ENCODE data around the gene EPHA2.

Gene EPHA2

DNA sequence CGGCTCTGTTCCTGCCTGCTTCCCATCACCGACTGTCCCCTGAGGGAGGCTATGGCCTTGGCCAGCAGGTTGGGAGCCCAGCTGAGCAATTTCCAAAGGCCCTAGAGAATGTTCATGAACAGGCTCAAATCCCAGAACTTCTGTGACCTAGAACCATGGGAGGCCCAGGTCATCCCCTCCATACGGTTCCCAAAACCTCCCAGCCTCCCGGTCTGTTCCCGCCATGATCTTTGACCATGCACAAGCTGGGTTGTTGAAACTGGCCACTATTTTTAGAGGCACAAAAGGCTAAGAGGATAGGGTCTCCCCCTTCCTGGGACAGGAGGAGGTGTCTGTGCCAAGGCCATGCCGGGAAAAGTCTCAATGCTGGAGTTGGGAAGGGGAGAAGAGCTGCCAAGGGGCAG, 27.5 kb downstream of the EPHA2 start:
- peaks cover 6% of the 10 kb centered on the region for H3K4me1 Mint-ChIP-seq
- no peak overlapping the region for H3K27ac Mint-ChIP-seq
- H3K4me3 Mint-ChIP-seq, result no peak overlapping the region
- peaks cover 11% of the 10 kb centered on the region for H3K27me3 Mint-ChIP-seq
- ATAC-seq, result no peak
- no peak for DNase-seq
- H3K9me3 Mint-ChIP-seq, result no peaks in the 10 kb centered on the region

GRCh38 chr1:16127676-16128337, 28.1 kb downstream of the EPHA2 start:
- no peak overlapping the region for H3K27ac Mint-ChIP-seq
- H3K4me1 Mint-ChIP-seq, result peaks cover 11% of the 10 kb centered on the region
- DNase-seq, result no peak
- H3K9me3 Mint-ChIP-seq, result no peaks in the 10 kb centered on the region
- no peak for ATAC-seq
- H3K4me3 Mint-ChIP-seq, result no peak overlapping the region
- peaks cover 11% of the 10 kb centered on the region for H3K27me3 Mint-ChIP-seq

- Mint-ChIP-seq H3K4me3 (no peak overlapping the region), H3K9me3 (no peaks in the 10 kb centered on the region), H3K4me1 (peaks cover 16% of the 10 kb centered on the region), H3K27me3 (peaks cover 11% of the 10 kb centered on the region), H3K27ac (no peak overlapping the region)
- no peak for ATAC-seq
- DNase-seq, result no peak
Measured at GRCh38 chr1:16126743-16127515, 28.9 kb downstream of the EPHA2 start.

DNA sequence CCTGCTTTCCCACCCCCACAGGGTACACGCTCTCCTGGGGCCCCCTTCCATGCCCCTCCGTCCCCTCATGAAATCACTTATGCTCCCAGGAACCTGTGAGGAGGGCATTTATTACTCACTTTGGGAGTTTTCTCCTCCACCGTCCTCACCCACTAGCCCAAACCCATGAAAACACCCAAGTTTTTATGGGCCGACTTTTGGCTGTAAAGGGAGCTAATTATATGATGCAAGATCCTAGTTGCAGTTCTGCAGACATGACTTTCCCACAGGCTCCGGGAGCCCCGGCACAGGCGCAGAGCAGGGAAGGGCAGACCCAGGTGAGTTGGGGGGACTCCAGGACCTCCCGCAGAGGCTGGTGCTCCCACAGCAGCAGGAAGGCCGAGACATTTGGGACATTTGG, 29.7 kb downstream of the EPHA2 start:
- no peaks in the 10 kb centered on the region for H3K9me3 Mint-ChIP-seq
- H3K27ac Mint-ChIP-seq, result peak overlapping the region in 1 of 2 donors; percentile 42
- ATAC-seq (no peak), DNase-seq (no peak)
- H3K27me3 Mint-ChIP-seq, result peaks cover 11% of the 10 kb centered on the region
- peaks cover 16% of the 10 kb centered on the region for H3K4me1 Mint-ChIP-seq
- no peak overlapping the region for H3K4me3 Mint-ChIP-seq

DNA sequence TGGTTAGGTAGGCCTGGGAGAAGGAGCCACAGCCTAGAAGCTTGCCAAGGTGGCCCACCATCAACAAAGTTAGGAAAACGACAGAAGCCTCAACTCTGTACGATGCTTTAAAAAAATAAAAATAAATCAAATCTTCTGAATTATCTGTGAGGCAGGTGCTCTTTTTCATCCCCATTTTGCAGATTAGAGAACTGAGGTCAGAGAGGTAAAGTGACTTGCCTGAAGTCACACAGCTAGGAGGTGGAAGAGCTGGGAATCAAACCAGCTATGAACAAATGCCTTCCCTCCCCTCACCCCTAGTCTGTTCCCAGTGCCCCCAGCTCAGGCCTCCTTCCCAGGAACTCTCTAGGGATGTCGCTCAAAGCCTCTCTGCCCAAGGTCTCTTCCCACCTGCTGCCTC, 30.4 kb downstream of the EPHA2 start:
- peak overlapping the region in 1 of 2 donors; percentile 74 for H3K27ac Mint-ChIP-seq
- no peak for ATAC-seq
- H3K27me3 Mint-ChIP-seq, result peaks cover 11% of the 10 kb centered on the region
- DNase-seq, result no peak
- no peak overlapping the region for H3K4me3 Mint-ChIP-seq
- H3K4me1 Mint-ChIP-seq, result peaks cover 16% of the 10 kb centered on the region
- H3K9me3 Mint-ChIP-seq, result no peaks in the 10 kb centered on the region

DNA sequence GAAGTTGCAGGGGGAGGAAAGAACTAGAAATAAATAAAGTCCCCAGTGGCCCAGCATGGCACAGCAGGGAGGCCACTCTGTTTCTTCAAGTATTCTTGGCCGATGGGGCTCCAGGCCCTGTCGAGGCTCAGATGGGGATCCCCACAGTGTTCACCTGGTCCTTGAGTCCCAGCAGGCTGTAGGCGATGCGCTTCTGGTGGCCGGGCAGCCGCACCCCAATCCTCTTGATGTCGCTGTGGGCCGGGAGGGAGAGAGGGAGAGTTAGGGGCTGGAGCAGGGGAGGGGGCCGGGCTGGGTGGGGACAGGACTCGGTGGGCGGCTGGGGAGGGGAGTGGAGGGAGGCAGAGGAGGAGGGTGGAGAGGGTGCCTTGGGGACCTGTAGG, 30.8 kb downstream of the EPHA2 start:
- Mint-ChIP-seq H3K27me3 (peaks cover 11% of the 10 kb centered on the region), H3K4me3 (no peak overlapping the region), H3K9me3 (no peaks in the 10 kb centered on the region), H3K27ac (no peak overlapping the region), H3K4me1 (peaks cover 16% of the 10 kb centered on the region)
- ATAC-seq, result no peak
- no peak for DNase-seq

DNA sequence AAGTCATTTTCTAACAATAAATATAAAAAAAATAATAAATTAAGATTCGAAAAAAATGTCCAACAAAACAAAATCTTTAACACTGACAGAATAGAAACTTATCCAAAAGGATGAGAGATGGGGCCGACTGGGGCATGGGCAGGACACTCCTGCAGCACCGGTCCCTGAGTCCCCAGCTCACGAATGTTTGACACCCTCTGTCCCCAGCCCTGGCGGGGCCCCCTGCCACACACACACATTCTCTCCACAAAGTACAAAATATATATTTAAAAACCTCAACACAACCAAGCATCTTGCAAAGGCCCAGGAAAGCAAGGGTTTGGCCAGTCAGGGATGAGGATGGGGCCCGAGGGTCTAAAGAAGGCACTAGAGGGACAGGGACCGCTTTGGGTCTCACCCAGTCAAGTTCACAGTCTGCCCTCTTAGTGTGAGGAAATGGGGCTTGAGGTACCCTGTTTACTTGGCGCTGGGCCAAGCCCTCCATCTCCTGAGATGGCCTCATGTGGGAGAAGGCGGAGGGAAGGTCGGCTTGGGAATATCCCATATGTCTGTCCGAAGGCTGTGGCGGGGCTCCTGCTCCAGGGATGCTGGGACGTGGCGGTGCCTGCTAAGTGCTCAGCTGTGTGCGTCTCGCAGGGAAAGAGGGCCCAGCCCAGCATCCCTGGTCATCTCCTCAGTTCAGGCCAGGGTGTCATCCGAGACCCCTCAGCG, 31.3 kb downstream of the EPHA2 start:
- no peaks in the 10 kb centered on the region for H3K9me3 Mint-ChIP-seq
- no peak overlapping the region for H3K27ac Mint-ChIP-seq
- peaks cover 11% of the 10 kb centered on the region for H3K27me3 Mint-ChIP-seq
- no peak overlapping the region for H3K4me3 Mint-ChIP-seq
- ATAC-seq, result no peak
- peaks cover 16% of the 10 kb centered on the region for H3K4me1 Mint-ChIP-seq
- DNase-seq, result no peak

- ATAC-seq, result peak; percentile 94
Measured at GRCh38 chr1:16122916-16123315, 33.0 kb downstream of the EPHA2 start.

DNA sequence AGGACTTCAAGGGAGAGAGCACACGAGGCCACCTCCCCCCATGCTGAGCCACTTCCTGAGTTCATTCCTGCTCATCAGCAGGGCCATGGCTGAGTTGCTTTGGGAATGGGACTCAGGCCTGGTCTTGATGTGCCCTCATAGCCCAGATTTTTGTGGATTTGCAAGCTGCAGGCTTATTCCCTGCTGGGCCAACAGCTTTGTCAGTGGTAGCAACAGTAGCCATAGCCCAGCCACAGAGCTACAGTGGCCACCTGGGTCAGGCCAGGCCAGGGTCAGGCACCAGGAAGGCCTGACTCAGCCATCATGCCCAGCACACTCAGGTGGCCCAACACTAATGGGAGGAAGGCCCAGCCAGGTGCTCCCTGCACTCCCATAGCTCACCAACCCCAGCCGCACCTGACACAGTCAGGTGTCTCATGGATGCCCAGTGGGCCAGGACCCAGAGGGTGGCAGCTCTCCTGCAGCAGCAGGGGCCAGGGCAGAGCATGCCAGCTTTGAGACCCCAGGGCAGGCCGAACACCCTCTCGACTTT, 33.5 kb downstream of the EPHA2 start:
- no peak overlapping the region for H3K4me3 Mint-ChIP-seq
- peaks cover 16% of the 10 kb centered on the region for H3K4me1 Mint-ChIP-seq
- H3K27ac Mint-ChIP-seq, result no peak overlapping the region
- no peak for ATAC-seq
- peaks cover 11% of the 10 kb centered on the region for H3K27me3 Mint-ChIP-seq
- DNase-seq, result no peak
- H3K9me3 Mint-ChIP-seq, result no peaks in the 10 kb centered on the region

More at GRCh38 chr1:16122916-16123315, 33.0 kb downstream of the EPHA2 start:
- Mint-ChIP-seq H3K27me3 (peaks cover 11% of the 10 kb centered on the region), H3K4me3 (peak overlapping the region in 1 of 2 donors; percentile 4), H3K27ac (no peak overlapping the region), H3K9me3 (no peaks in the 10 kb centered on the region), H3K4me1 (peaks cover 16% of the 10 kb centered on the region)
- DNase-seq, result peak; percentile 43 to 71

DNA sequence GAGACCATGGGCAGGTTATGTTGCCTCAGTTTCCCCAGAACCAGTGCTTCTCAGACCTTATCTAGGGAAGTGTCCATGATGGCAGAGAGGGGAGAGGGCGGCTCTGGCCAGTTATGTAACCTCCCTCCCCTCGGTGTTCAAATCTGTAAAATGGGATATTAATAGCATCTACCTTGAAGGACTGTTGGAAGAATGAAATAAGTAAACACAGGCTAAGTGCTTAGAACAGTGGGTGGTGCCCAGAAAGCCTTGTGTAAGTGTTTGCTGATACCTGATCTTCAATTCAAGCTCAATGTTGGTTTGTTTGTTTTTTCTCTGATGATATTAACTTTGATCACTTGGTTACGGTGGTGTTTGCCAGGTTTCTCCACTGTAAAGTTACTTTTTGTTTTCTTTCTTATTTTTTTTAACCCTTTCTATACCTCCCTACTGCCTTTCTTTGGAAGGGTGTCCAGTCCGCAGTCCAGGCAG, 34.9 kb downstream of the EPHA2 start:
- H3K27ac Mint-ChIP-seq, result peak overlapping the region in 1 of 2 donors; percentile 49
- ATAC-seq (no peak), DNase-seq (no peak)
- H3K27me3 Mint-ChIP-seq, result peaks cover 5% of the 10 kb centered on the region
- H3K4me1 Mint-ChIP-seq, result peaks cover 16% of the 10 kb centered on the region
- H3K9me3 Mint-ChIP-seq, result no peaks in the 10 kb centered on the region
- H3K4me3 Mint-ChIP-seq, result no peak overlapping the region

DNA sequence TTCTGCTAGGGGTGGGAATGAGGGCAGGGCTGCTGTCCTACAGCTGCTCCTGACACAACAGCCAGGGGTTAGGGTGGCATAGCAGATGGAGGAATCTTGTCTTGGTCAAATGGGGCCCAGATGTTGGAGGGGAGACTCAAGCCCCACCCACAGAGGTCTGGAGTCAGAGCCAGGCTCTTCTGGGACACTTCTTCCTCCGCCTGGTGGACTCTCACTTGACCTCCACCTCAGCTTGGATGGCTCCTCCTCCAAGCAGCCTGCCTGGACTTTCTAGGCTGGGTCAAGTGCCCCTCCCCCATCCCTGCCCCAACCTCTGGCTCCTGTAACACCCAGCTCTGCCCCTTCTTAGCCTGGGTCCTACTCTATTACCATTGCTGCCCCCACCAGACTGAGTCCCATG, 35.5 kb downstream of the EPHA2 start:
- Mint-ChIP-seq H3K4me3 (no peak overlapping the region), H3K27ac (no peak overlapping the region)

DNA sequence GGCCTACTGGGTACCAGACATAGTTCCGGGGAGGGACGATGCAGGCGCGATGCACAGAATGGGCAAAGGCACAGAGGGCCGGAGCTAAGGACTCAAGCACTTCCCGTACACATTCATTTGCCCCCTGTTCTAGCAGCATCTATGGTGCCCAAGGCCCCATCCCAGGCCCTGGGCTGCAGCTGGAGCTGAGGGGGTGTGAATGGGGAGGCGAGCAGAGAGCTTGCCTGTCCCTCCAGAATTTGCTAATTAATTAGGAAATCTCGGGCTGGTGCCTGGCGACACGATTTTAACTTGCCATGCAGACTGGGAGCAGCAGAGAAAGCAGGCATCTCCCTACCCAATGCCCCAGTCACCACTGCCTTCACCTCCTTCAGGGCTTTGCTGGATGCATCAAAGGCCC, 35.9 kb downstream of the EPHA2 start:
- Mint-ChIP-seq H3K27me3 (no peaks in the 10 kb centered on the region), H3K4me1 (peaks cover 16% of the 10 kb centered on the region), H3K9me3 (no peaks in the 10 kb centered on the region), H3K4me3 (no peak overlapping the region), H3K27ac (no peak overlapping the region)
- no peak for ATAC-seq
- no peak for DNase-seq

More for the DNA sequence above, 35.5 kb downstream of the EPHA2 start:
- H3K9me3 Mint-ChIP-seq, result no peaks in the 10 kb centered on the region
- H3K27me3 Mint-ChIP-seq, result no peaks in the 10 kb centered on the region
- peaks cover 16% of the 10 kb centered on the region for H3K4me1 Mint-ChIP-seq
- no peak for ATAC-seq
- no peak for DNase-seq

DNA sequence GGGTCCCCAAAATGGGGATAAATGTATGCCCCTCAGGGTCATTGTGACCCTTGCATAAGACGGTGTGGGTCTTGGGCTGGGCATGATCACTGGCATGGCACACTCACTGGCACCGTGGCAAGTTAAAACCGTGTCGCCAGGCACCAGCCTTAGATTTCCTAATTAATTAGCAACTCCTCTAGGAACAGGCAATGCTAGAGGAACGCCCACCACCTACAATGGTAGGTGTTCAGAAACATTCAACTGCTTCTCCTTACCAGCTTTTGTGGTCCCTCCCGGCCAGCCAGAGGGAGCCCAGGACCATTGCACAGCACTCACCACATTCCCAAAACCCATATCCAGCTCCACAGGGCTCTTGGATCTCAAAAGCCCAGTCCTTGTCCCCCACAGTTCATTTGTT, 36.4 kb downstream of the EPHA2 start:
- Mint-ChIP-seq H3K9me3 (no peaks in the 10 kb centered on the region), H3K27ac (no peak overlapping the region), H3K27me3 (no peaks in the 10 kb centered on the region), H3K4me3 (no peak overlapping the region), H3K4me1 (peaks cover 16% of the 10 kb centered on the region)
- ATAC-seq (no peak), DNase-seq (no peak)

DNA sequence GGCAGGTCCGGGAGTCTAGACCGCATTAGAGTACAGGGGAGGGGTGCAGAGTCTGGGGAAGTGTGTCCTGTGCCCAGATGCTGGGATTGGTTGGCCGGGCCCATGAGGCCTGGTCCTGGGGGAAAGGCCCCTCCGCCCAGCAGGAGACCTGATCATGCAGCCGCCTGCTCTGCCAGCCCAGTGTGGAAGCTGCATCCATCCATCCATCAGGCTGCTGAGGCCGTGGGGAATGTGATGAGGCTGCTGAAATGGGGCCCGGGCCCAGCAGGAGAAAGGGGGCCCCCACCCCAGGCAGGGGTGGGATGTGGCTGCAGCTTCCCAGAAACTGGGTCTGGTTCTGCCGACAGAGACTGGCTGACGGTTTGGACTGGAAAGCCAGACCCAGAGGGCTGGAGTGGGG, 37.2 kb downstream of the EPHA2 start:
- DNase-seq, result no peak
- no peak overlapping the region for H3K27ac Mint-ChIP-seq
- no peak for ATAC-seq
- H3K4me1 Mint-ChIP-seq, result peaks cover 14% of the 10 kb centered on the region
- no peak overlapping the region for H3K4me3 Mint-ChIP-seq
- H3K27me3 Mint-ChIP-seq, result no peaks in the 10 kb centered on the region
- H3K9me3 Mint-ChIP-seq, result no peaks in the 10 kb centered on the region

- no peaks in the 10 kb centered on the region for H3K9me3 Mint-ChIP-seq
- H3K27me3 Mint-ChIP-seq, result no peaks in the 10 kb centered on the region
- no peak overlapping the region for H3K4me3 Mint-ChIP-seq
- DNase-seq, result no peak
- peaks cover 6% of the 10 kb centered on the region for H3K4me1 Mint-ChIP-seq
- H3K27ac Mint-ChIP-seq, result no peak overlapping the region
- no peak for ATAC-seq
Measured at GRCh38 chr1:16117936-16118335, 37.9 kb downstream of the EPHA2 start.

DNA sequence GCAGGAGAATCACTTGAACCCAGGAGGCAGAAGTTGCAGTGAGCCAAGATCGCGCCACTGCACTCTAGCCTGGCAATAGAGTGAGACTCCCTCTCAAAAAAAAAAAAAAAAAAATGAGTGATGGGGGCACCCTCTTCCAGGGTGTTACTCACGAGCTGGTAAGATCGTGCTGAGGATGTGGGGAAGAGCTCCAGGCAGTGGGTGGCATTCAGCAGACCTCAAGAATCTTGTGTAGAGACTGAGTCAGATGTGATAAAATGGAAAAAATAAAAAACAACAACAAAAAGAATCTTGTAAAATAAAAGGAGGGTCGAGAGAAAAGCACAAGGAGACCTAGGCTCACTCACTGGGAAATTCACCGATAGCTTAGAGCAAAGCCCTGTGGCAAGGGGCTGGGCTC, 38.5 kb downstream of the EPHA2 start:
- ATAC-seq (no peak), DNase-seq (no peak)
- no peak overlapping the region for H3K4me3 Mint-ChIP-seq
- H3K27ac Mint-ChIP-seq, result peak overlapping the region in 1 of 2 donors; percentile 59
- H3K27me3 Mint-ChIP-seq, result no peaks in the 10 kb centered on the region
- H3K4me1 Mint-ChIP-seq, result peaks cover under 1% of the 10 kb centered on the region
- H3K9me3 Mint-ChIP-seq, result no peaks in the 10 kb centered on the region

All from stimulated activated naive CD8-positive, alpha-beta T cell treated with anti-CD3 and anti-CD28 coated beads, Interleukin-15, amount 100 ng/mL, for 72 hours (primary cell).